ENCODE data around the gene ARSJ. TPM values are rescaled to one million over a fixed set of nuclear protein-coding genes. Genes with fewer than 3 reads are reported as not detected.

ARSJ gene
- total and polyA plus RNA-seq, 7 donors = 0.03 to 0.35 (median 0.21) TPM

GRCh38 chr4:113979905-113980615, 613 bp upstream of the ARSJ start:
- ATAC-seq (no peak), DNase-seq (no peak)
- intact Hi-C loops (cut with DNase I) = no loop called here
- Histone ChIP-seq H3K36me3 (ENCODE audit: insufficient read depth in 1 of 2, low read depth in 1 of 2) (no peaks in the 10 kb centered on the region), H3K4me3 (peak overlapping the region; percentile 69), H3K27ac (peak overlapping the region; percentile 19), H3K4me1 (no peaks in the 10 kb centered on the region), H3K9me3 (no peaks in the 10 kb centered on the region), H3K27me3 (ENCODE audit: insufficient read depth in 3 of 3, low read length in 2 of 3) (peaks cover 0 to 19% (median 3%) of the 10 kb centered on the region in 3 donors)
- TF ChIP-seq CTCF (IDR thresholded peaks at IDR 0.05) = no peak
- 5 to 6% (median 5%) methylated on average over 17 of the region's 17 CpGs for WGBS, 3 donors

- peak overlapping the region; percentile 69 for H3K4me3 ChIP-seq
- 33 to 42% (median 39%) methylated on average over 18 of the region's 18 CpGs for WGBS, 3 donors
- no peaks in the 10 kb centered on the region for H3K4me1 ChIP-seq
- H3K27me3 ChIP-seq (ENCODE audit: insufficient read depth in 3 of 3, low read length in 2 of 3) = peaks cover 0 to 19% (median 3%) of the 10 kb centered on the region in 3 donors
- no peak overlapping the region for H3K27ac ChIP-seq
- no peaks in the 10 kb centered on the region for H3K9me3 ChIP-seq
- TF ChIP-seq CTCF (IDR thresholded peaks at IDR 0.05) = no peak
- no peaks in the 10 kb centered on the region for H3K36me3 ChIP-seq (ENCODE audit: insufficient read depth in 1 of 2, low read depth in 1 of 2)
- ATAC-seq = peak in 2 of 4 donors; percentile 8 to 48
- intact Hi-C loops (cut with DNase I) = no loop called here
- DNase-seq = no peak
Measured at GRCh38 chr4:113978561-113979147, 793 bp downstream of the ARSJ start.

- ATAC-seq (no peak), DNase-seq (no peak)
- intact Hi-C loops (cut with DNase I) = no loop called here
- no peak overlapping the region for H3K27ac ChIP-seq
- H3K9me3 ChIP-seq = no peaks in the 10 kb centered on the region
- H3K4me3 ChIP-seq = peak overlapping the region; percentile 69
- H3K36me3 ChIP-seq (ENCODE audit: insufficient read depth in 1 of 2, low read depth in 1 of 2) = no peaks in the 10 kb centered on the region
- H3K27me3 ChIP-seq (ENCODE audit: insufficient read depth in 3 of 3, low read length in 2 of 3) = peaks cover 0 to 19% (median 3%) of the 10 kb centered on the region in 3 donors
- 64 to 80% (median 71%) methylated on average over 2 of the region's 2 CpGs for WGBS, 3 donors
- no peak for TF ChIP-seq CTCF (IDR thresholded peaks at IDR 0.05)
- H3K4me1 ChIP-seq = no peaks in the 10 kb centered on the region
Measured at GRCh38 chr4:113978105-113978504, 1.3 kb downstream of the ARSJ start.

GRCh38 chr4:113977526-113977855, 2.0 kb downstream of the ARSJ start:
- no peak for DNase-seq
- intact Hi-C loops (cut with DNase I) = no loop called here
- TF ChIP-seq CTCF (IDR thresholded peaks at IDR 0.05) = no peak
- no peaks in the 10 kb centered on the region for H3K4me1 ChIP-seq
- H3K4me3 ChIP-seq = no peak overlapping the region
- H3K27ac ChIP-seq = no peak overlapping the region
- ATAC-seq = no peak
- H3K36me3 ChIP-seq (ENCODE audit: insufficient read depth in 1 of 2, low read depth in 1 of 2) = no peaks in the 10 kb centered on the region
- H3K9me3 ChIP-seq = no peaks in the 10 kb centered on the region
- H3K27me3 ChIP-seq (ENCODE audit: insufficient read depth in 3 of 3, low read length in 2 of 3) = peaks cover 0 to 19% (median 3%) of the 10 kb centered on the region in 3 donors
- WGBS, 3 donors = 55 to 60% (median 59%) methylated on average over 1 of the region's 1 CpG

All from psoas muscle (tissue), 8 donors.